ENCODE measurements around the gene SLC24A3.

SLC24A3 gene

GRCh38 chr20:19624221-19624965 is 412.0 kb downstream of the SLC24A3 start:
- H3K18ac ChIP-seq (ENCODE audit: low read length), result no peak overlapping the region
- no CpG with 5 or more reads among the region's 3 CpGs for WGBS, 2 donors (ENCODE audit: extremely low coverage in 2 of 2, insufficient read length in 2 of 2, insufficient replicate concordance in 1 of 2)
- H2BK120ac ChIP-seq (ENCODE audit: low read depth, low read length), result no peak overlapping the region
- no peaks in the 10 kb centered on the region for H3K79me1 ChIP-seq (ENCODE audit: low read depth, low read length)
- no peak overlapping the region for H3K9ac ChIP-seq (ENCODE audit: low read depth, low read length, poor library complexity)
- H2AK5ac ChIP-seq (ENCODE audit: low read depth, low read length), result no peak overlapping the region
- H4K91ac ChIP-seq (ENCODE audit: low read depth, low read length, poor library complexity), result no peak overlapping the region
- H3K4ac ChIP-seq (ENCODE audit: low read length), result no peak overlapping the region
- H2BK12ac ChIP-seq (ENCODE audit: low read length), result no peak overlapping the region
- no peak overlapping the region for H3K23ac ChIP-seq (ENCODE audit: low read depth, low read length, poor library complexity)
- DNase-seq (ENCODE audit: low spot score), result no peak
- no peaks in the 10 kb centered on the region for H3K36me3 ChIP-seq (replicated peaks in 1 of 2; ENCODE audit: control insufficient read depth in 2 of 2, insufficient read depth in 2 of 2, low read length in 2 of 2)
- H3K4me3 ChIP-seq (ENCODE audit: low read length in 2 of 2), result no peak overlapping the region
- no peak overlapping the region for H2BK15ac ChIP-seq (ENCODE audit: low read length)
- H3K27me3 ChIP-seq (ENCODE audit: control insufficient read depth in 3 of 3, insufficient read depth in 3 of 3, low read depth in 1 of 3, low read length in 3 of 3), result no peaks in the 10 kb centered on the region
- no peak overlapping the region for H3K27ac ChIP-seq (replicated peaks; ENCODE audit: low read length)
- no peak overlapping the region for H3K14ac ChIP-seq (ENCODE audit: low read length)
- H3K9me3 ChIP-seq (replicated peaks in 1 of 2; ENCODE audit: control insufficient read depth in 2 of 2, insufficient read depth in 1 of 2, low read depth in 1 of 2, low read length in 2 of 2), result no peaks in the 10 kb centered on the region
- no peak overlapping the region for H3K4me2 ChIP-seq (ENCODE audit: insufficient read depth, low read length, poor library complexity, severe bottlenecking)
- H3K4me1 ChIP-seq (ENCODE audit: control insufficient read depth in 2 of 2, insufficient read depth in 1 of 2, low read depth in 1 of 2, low read length in 2 of 2), result peaks cover 0 to 2% of the 10 kb centered on the region in 2 donors
- H2BK5ac ChIP-seq (ENCODE audit: low read length), result no peak overlapping the region
- no peak overlapping the region for H4K8ac ChIP-seq (ENCODE audit: low read depth, low read length)
- H2AFZ ChIP-seq (ENCODE audit: low read length), result no peak overlapping the region

GRCh38 chr20:19625426-19625825 is 413.0 kb downstream of the SLC24A3 start:
- Histone ChIP-seq H3K4me1 (ENCODE audit: control insufficient read depth in 2 of 2, insufficient read depth in 1 of 2, low read depth in 1 of 2, low read length in 2 of 2) (peaks cover 0 to under 1% of the 10 kb centered on the region in 2 donors), H3K79me1 (ENCODE audit: low read depth, low read length) (no peaks in the 10 kb centered on the region), H3K4ac (ENCODE audit: low read length) (no peak overlapping the region), H4K8ac (ENCODE audit: low read depth, low read length) (no peak overlapping the region), H3K27ac (replicated peaks; ENCODE audit: low read length) (no peak overlapping the region), H2AK5ac (ENCODE audit: low read depth, low read length) (no peak overlapping the region), H3K4me3 (ENCODE audit: low read length in 2 of 2) (no peak overlapping the region), H2BK120ac (ENCODE audit: low read depth, low read length) (no peak overlapping the region), H2BK5ac (ENCODE audit: low read length) (no peak overlapping the region), H2BK15ac (ENCODE audit: low read length) (no peak overlapping the region), H4K91ac (ENCODE audit: low read depth, low read length, poor library complexity) (no peak overlapping the region), H3K27me3 (ENCODE audit: control insufficient read depth in 3 of 3, insufficient read depth in 3 of 3, low read depth in 1 of 3, low read length in 3 of 3) (no peaks in the 10 kb centered on the region), H3K4me2 (ENCODE audit: insufficient read depth, low read length, poor library complexity, severe bottlenecking) (no peak overlapping the region), H2AFZ (ENCODE audit: low read length) (no peak overlapping the region), H3K9me3 (replicated peaks in 1 of 2; ENCODE audit: control insufficient read depth in 2 of 2, insufficient read depth in 1 of 2, low read depth in 1 of 2, low read length in 2 of 2) (no peaks in the 10 kb centered on the region), H3K14ac (ENCODE audit: low read length) (no peak overlapping the region), H3K9ac (ENCODE audit: low read depth, low read length, poor library complexity) (no peak overlapping the region), H3K36me3 (replicated peaks in 1 of 2; ENCODE audit: control insufficient read depth in 2 of 2, insufficient read depth in 2 of 2, low read length in 2 of 2) (no peaks in the 10 kb centered on the region), H3K18ac (ENCODE audit: low read length) (no peak overlapping the region), H3K23ac (ENCODE audit: low read depth, low read length, poor library complexity) (no peak overlapping the region), H2BK12ac (ENCODE audit: low read length) (no peak overlapping the region)
- DNase-seq (ENCODE audit: low spot score), result no peak
- no CpG with 5 or more reads among the region's 1 CpG for WGBS, 2 donors (ENCODE audit: extremely low coverage in 2 of 2, insufficient read length in 2 of 2, insufficient replicate concordance in 1 of 2)

- no peak overlapping the region for H3K9ac ChIP-seq (ENCODE audit: low read depth, low read length, poor library complexity)
- H3K9me3 ChIP-seq (replicated peaks in 1 of 2; ENCODE audit: control insufficient read depth in 2 of 2, insufficient read depth in 1 of 2, low read depth in 1 of 2, low read length in 2 of 2), result no peaks in the 10 kb centered on the region
- no peak overlapping the region for H3K4ac ChIP-seq (ENCODE audit: low read length)
- no peak for DNase-seq (ENCODE audit: low spot score)
- no peak overlapping the region for H2BK12ac ChIP-seq (ENCODE audit: low read length)
- H2BK120ac ChIP-seq (ENCODE audit: low read depth, low read length), result no peak overlapping the region
- no peak overlapping the region for H4K8ac ChIP-seq (ENCODE audit: low read depth, low read length)
- no peaks in the 10 kb centered on the region for H3K36me3 ChIP-seq (replicated peaks in 1 of 2; ENCODE audit: control insufficient read depth in 2 of 2, insufficient read depth in 2 of 2, low read length in 2 of 2)
- H4K91ac ChIP-seq (ENCODE audit: low read depth, low read length, poor library complexity), result no peak overlapping the region
- H3K4me1 ChIP-seq (ENCODE audit: control insufficient read depth in 2 of 2, insufficient read depth in 1 of 2, low read depth in 1 of 2, low read length in 2 of 2), result no peaks in the 10 kb centered on the region
- no peak overlapping the region for H2AK5ac ChIP-seq (ENCODE audit: low read depth, low read length)
- WGBS, 2 donors (ENCODE audit: extremely low coverage in 2 of 2, insufficient read length in 2 of 2, insufficient replicate concordance in 1 of 2), result no CpG with 5 or more reads among the region's 5 CpGs
- no peak overlapping the region for H3K4me2 ChIP-seq (ENCODE audit: insufficient read depth, low read length, poor library complexity, severe bottlenecking)
- no peak overlapping the region for H3K4me3 ChIP-seq (ENCODE audit: low read length in 2 of 2)
- H2BK15ac ChIP-seq (ENCODE audit: low read length), result no peak overlapping the region
- H3K27ac ChIP-seq (replicated peaks; ENCODE audit: low read length), result no peak overlapping the region
- no peak overlapping the region for H3K23ac ChIP-seq (ENCODE audit: low read depth, low read length, poor library complexity)
- no peak overlapping the region for H2AFZ ChIP-seq (ENCODE audit: low read length)
- H2BK5ac ChIP-seq (ENCODE audit: low read length), result no peak overlapping the region
- H3K14ac ChIP-seq (ENCODE audit: low read length), result no peak overlapping the region
- H3K79me1 ChIP-seq (ENCODE audit: low read depth, low read length), result no peaks in the 10 kb centered on the region
- H3K27me3 ChIP-seq (ENCODE audit: control insufficient read depth in 3 of 3, insufficient read depth in 3 of 3, low read depth in 1 of 3, low read length in 3 of 3), result no peaks in the 10 kb centered on the region
- no peak overlapping the region for H3K18ac ChIP-seq (ENCODE audit: low read length)
Observed at GRCh38 chr20:19626896-19627295, 414.5 kb downstream of the SLC24A3 start.

GRCh38 chr20:19628570-19629134 is 416.2 kb downstream of the SLC24A3 start:
- no CpG with 5 or more reads among the region's 2 CpGs for WGBS, 2 donors (ENCODE audit: extremely low coverage in 2 of 2, insufficient read length in 2 of 2, insufficient replicate concordance in 1 of 2)
- H4K8ac ChIP-seq (ENCODE audit: low read depth, low read length), result no peak overlapping the region
- peak; percentile 59 for DNase-seq (ENCODE audit: low spot score)

More at GRCh38 chr20:19628570-19629134, 416.2 kb downstream of the SLC24A3 start:
- no peak overlapping the region for H3K14ac ChIP-seq (ENCODE audit: low read length)
- no peak overlapping the region for H3K27ac ChIP-seq (replicated peaks; ENCODE audit: low read length)
- no peak overlapping the region for H3K4me3 ChIP-seq (ENCODE audit: low read length in 2 of 2)
- no peaks in the 10 kb centered on the region for H3K4me1 ChIP-seq (ENCODE audit: control insufficient read depth in 2 of 2, insufficient read depth in 1 of 2, low read depth in 1 of 2, low read length in 2 of 2)
- no peak overlapping the region for H3K4ac ChIP-seq (ENCODE audit: low read length)
- no peak overlapping the region for H2BK120ac ChIP-seq (ENCODE audit: low read depth, low read length)
- no peak overlapping the region for H3K23ac ChIP-seq (ENCODE audit: low read depth, low read length, poor library complexity)
- H3K27me3 ChIP-seq (ENCODE audit: control insufficient read depth in 3 of 3, insufficient read depth in 3 of 3, low read depth in 1 of 3, low read length in 3 of 3), result no peaks in the 10 kb centered on the region
- no peaks in the 10 kb centered on the region for H3K9me3 ChIP-seq (replicated peaks in 1 of 2; ENCODE audit: control insufficient read depth in 2 of 2, insufficient read depth in 1 of 2, low read depth in 1 of 2, low read length in 2 of 2)
- H3K79me1 ChIP-seq (ENCODE audit: low read depth, low read length), result no peaks in the 10 kb centered on the region
- H2BK5ac ChIP-seq (ENCODE audit: low read length), result no peak overlapping the region
- no peaks in the 10 kb centered on the region for H3K36me3 ChIP-seq (replicated peaks in 1 of 2; ENCODE audit: control insufficient read depth in 2 of 2, insufficient read depth in 2 of 2, low read length in 2 of 2)
- H3K9ac ChIP-seq (ENCODE audit: low read depth, low read length, poor library complexity), result no peak overlapping the region
- H2AK5ac ChIP-seq (ENCODE audit: low read depth, low read length), result no peak overlapping the region
- H3K4me2 ChIP-seq (ENCODE audit: insufficient read depth, low read length, poor library complexity, severe bottlenecking), result no peak overlapping the region
- H4K91ac ChIP-seq (ENCODE audit: low read depth, low read length, poor library complexity), result no peak overlapping the region
- H3K18ac ChIP-seq (ENCODE audit: low read length), result no peak overlapping the region
- no peak overlapping the region for H2AFZ ChIP-seq (ENCODE audit: low read length)
- no peak overlapping the region for H2BK15ac ChIP-seq (ENCODE audit: low read length)
- no peak overlapping the region for H2BK12ac ChIP-seq (ENCODE audit: low read length)
